ENCODE measurements around the gene GNAT3.
A peak's percentile ranks its signal among the peaks of the same experiment; 100 is the strongest.

GNAT3 gene

GRCh38 chr7:80460857-80461256 lies 51.0 kb downstream of the GNAT3 start:
- no peak for DNase-seq

- DNase-seq: no peak
These were observed 51.9 kb downstream of the GNAT3 start for GRCh38 chr7:80459776-80460510.

GRCh38 chr7:80458822-80459725 lies 52.8 kb downstream of the GNAT3 start:
- no peak for DNase-seq

- DNase-seq: peak; percentile 52
These were observed 58.0 kb downstream of the GNAT3 start for GRCh38 chr7:80453699-80454340.

GRCh38 chr7:80450621-80451308 lies 61.1 kb downstream of the GNAT3 start:
- no peak for DNase-seq

GRCh38 chr7:80449836-80450235 lies 62.0 kb downstream of the GNAT3 start:
- DNase-seq: no peak

- peak; percentile 12 for DNase-seq
These were observed 66.5 kb downstream of the GNAT3 start for GRCh38 chr7:80445351-80445750.

GRCh38 chr7:80444811-80445210 lies 67.1 kb downstream of the GNAT3 start:
- no peak for DNase-seq

- no peak for DNase-seq
These were observed 68.5 kb downstream of the GNAT3 start for GRCh38 chr7:80443325-80443724.

- DNase-seq: no peak
These were observed 71.0 kb downstream of the GNAT3 start for GRCh38 chr7:80440883-80441282.

- no peak for DNase-seq
These were observed 71.7 kb downstream of the GNAT3 start for GRCh38 chr7:80439894-80440821.

- DNase-seq: no peak
These were observed 76.3 kb downstream of the GNAT3 start for GRCh38 chr7:80435521-80435920.

GRCh38 chr7:80434047-80434446 lies 77.8 kb downstream of the GNAT3 start:
- DNase-seq: no peak

GRCh38 chr7:80432166-80432565 lies 79.7 kb downstream of the GNAT3 start:
- DNase-seq: no peak

- DNase-seq: no peak
These were observed 82.7 kb downstream of the GNAT3 start for GRCh38 chr7:80429181-80429580.

- DNase-seq: peak; percentile 76
These were observed 83.5 kb downstream of the GNAT3 start for GRCh38 chr7:80428161-80429054.

GRCh38 chr7:80427218-80427617 lies 84.6 kb downstream of the GNAT3 start:
- DNase-seq: no peak

GRCh38 chr7:80420876-80421275 lies 91.0 kb downstream of the GNAT3 start:
- DNase-seq: no peak

- no peak for DNase-seq
These were observed 94.6 kb downstream of the GNAT3 start for GRCh38 chr7:80417211-80417793.

GRCh38 chr7:80415522-80415921 lies 96.3 kb downstream of the GNAT3 start:
- DNase-seq: no peak
